GM12891 (cell line): ENCODE data around the gene KDM5B.

Source experiments
- DNase-seq: peaks from one replicate; pipeline ENCODE4 v3.0.0; 2011; ENCODE audit warnings: low spot score; ENCODE audit not compliant: insufficient read length
- FAIRE-seq: peaks from 2 replicates; lab custom pipeline; 2011; peaks lifted over from hg19 to GRCh38; lab: Jason Lieb, UNC
- PAX5 ChIP-seq: IDR thresholded peaks from 2 replicates; pipeline ENCODE4 v1.6.1; 2011; ENCODE audit warnings: low read length, moderate library complexity, mild to moderate bottlenecking; ENCODE audit not compliant: insufficient read depth, severe bottlenecking
- POLR2A ChIP-seq: IDR thresholded peaks from 2 replicates; pipeline ENCODE4 v1.6.1; 2011; ENCODE audit warnings: low read depth, low read length, control low read depth
- POLR2AphosphoS5 ChIP-seq: IDR thresholded peaks from 2 replicates; pipeline ENCODE4 v1.6.1; 2011; ENCODE audit warnings: low read depth, low read length, control low read depth
- POU2F2 ChIP-seq: IDR thresholded peaks from 2 replicates; pipeline ENCODE4 v1.6.1; 2011; ENCODE audit warnings: low read depth, mild to moderate bottlenecking, control low read depth, low read length, moderate library complexity
- SPI1 ChIP-seq: IDR thresholded peaks from 2 replicates; pipeline ENCODE4 v1.6.1; 2011; ENCODE audit warnings: low read depth, low read length, control low read depth
- TAF1 ChIP-seq: IDR thresholded peaks from 2 replicates; pipeline ENCODE4 v1.6.1; 2011; ENCODE audit warnings: low read depth, low read length, control low read depth

KDM5B gene

GRCh38 chr1:202694314-202694713, 113.9 kb downstream of the KDM5B start:
- DNase-seq: no peak
- TF ChIP-seq SPI1 (no peak), TAF1 (no peak), PAX5 (no peak), POLR2AphosphoS5 (no peak), POU2F2 (no peak), POLR2A (no peak)

DNA sequence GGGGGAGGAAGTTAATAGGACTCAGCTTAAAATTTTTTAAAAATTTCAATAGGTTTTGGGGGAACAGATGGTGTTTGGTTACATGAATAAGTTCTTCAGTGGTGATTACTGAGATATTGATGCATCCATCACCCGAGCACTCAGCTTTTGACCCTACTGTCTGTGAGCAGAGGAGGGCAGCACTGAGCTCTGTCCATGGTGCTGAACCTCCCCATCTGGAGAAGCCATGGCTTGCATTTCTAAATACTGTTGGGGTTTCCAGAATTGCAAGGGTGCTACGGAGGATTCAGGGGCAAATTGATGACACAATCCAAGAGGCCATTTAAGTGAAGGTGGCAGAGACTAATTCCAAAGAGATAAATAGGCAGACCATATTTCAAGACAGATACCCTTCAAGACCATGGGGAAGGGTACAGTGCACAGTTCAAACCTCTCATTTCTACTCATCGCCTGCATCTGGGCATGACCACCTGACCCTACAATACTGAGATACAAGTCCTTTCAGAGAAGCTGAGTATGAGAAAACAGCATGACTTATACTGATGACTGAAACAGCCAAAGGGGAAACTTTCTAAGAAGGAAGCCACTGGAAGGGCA, 115.2 kb downstream of the KDM5B start:
- FAIRE-seq (peak; percentile 84), DNase-seq (peak; percentile 54)
- TF ChIP-seq PAX5 (no peak), TAF1 (no peak), POLR2AphosphoS5 (no peak), POLR2A (no peak)

More at GRCh38 chr1:202694314-202694713, 113.9 kb downstream of the KDM5B start:
- no peak for FAIRE-seq

- no peak for FAIRE-seq
- TF ChIP-seq POLR2AphosphoS5 (no peak), SPI1 (no peak), PAX5 (no peak), TAF1 (no peak), POU2F2 (no peak), POLR2A (no peak)
- no peak for DNase-seq
Observed at GRCh38 chr1:202691816-202692215, 116.4 kb downstream of the KDM5B start.

DNA sequence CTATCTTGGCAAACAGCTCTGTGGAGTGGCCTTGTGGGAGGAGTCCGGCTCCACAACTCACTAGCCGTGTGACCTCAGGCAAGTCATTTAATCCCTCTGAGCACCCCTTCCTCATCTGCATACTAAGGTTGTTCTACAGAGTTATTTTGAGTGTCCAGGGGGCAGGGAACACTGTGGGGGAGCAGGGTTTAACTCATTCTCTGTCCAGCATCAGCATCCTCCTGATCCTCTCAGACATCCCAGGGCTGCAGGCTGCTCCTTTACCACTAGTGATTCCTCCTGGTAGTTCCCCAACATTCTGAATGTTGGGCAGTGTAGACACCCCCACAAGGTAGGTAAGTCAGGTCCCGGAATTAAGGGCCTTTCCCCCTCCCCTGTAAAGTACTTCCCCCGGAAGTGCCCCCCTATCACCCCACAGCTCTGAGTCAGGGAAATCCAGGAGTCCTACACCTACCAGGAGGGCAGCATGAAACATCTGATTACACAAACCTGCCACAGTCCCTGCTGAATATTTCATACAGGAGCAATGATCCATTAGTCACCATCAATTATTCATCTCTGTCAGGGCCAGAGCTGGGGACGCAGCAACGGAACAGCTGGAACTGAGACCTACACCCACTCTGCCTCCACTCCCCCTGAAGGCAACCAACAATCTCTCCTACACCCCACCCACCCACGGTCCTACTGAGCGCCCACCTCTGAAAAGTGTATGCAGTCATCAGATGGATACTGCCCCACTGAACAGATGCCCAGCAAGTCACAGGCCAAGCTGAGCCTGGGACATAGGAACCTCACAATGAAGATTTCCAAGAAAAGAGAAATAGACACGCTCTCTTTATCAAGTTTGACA, 118.5 kb downstream of the KDM5B start:
- TF ChIP-seq TAF1 (no peak), PAX5 (no peak), SPI1 (no peak), POLR2AphosphoS5 (no peak), POLR2A (no peak), POU2F2 (no peak)
- FAIRE-seq: no peak
- DNase-seq: no peak

DNA sequence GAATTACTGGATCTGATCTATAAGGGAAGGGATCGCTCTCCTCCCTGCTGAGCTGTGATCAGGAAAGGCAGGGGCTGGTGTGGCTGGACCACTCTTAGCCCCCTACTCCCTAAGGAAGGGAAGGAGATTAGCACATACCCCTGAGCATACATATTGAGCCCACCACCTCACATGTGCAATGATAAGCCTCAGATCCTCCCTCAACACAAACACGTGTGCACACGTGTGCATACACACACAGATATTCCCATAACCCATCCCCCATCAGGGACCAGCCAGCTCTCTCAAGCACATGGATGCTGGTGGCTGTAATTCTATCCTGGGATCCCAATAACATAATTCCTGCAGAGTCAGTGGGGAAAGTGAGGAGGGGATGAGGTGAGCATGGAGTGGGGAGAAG, 119.1 kb downstream of the KDM5B start:
- no peak for DNase-seq
- no peak for TF ChIP-seq POU2F2
- no peak for TF ChIP-seq TAF1
- no peak for TF ChIP-seq SPI1
- no peak for TF ChIP-seq POLR2AphosphoS5
- TF ChIP-seq POLR2A: no peak
- TF ChIP-seq PAX5: no peak
- FAIRE-seq: no peak

GRCh38 chr1:202688401-202688800, 119.8 kb downstream of the KDM5B start:
- TF ChIP-seq POLR2A (no peak), SPI1 (no peak), POU2F2 (no peak), POLR2AphosphoS5 (no peak), PAX5 (no peak), TAF1 (no peak)
- DNase-seq (no peak), FAIRE-seq (no peak)

GRCh38 chr1:202687798-202688197, 120.4 kb downstream of the KDM5B start:
- FAIRE-seq (no peak), DNase-seq (no peak)
- no peak for TF ChIP-seq TAF1
- no peak for TF ChIP-seq PAX5
- no peak for TF ChIP-seq SPI1
- TF ChIP-seq POU2F2: no peak
- TF ChIP-seq POLR2AphosphoS5: no peak
- no peak for TF ChIP-seq POLR2A

GRCh38 chr1:202687370-202687769, 120.9 kb downstream of the KDM5B start:
- TF ChIP-seq POLR2AphosphoS5 (no peak), POU2F2 (no peak), TAF1 (no peak), POLR2A (no peak), PAX5 (no peak), SPI1 (no peak)
- DNase-seq: no peak
- FAIRE-seq: no peak

- TF ChIP-seq POLR2A (no peak), POU2F2 (no peak), POLR2AphosphoS5 (no peak)
- DNase-seq (no peak), FAIRE-seq (no peak)
Observed at GRCh38 chr1:202685641-202686040, 122.6 kb downstream of the KDM5B start.

- DNase-seq (no peak), FAIRE-seq (no peak)
- TF ChIP-seq POLR2AphosphoS5 (no peak), TAF1 (no peak), POU2F2 (no peak), SPI1 (no peak), POLR2A (no peak), PAX5 (no peak)
Observed at GRCh38 chr1:202684716-202685115, 123.5 kb downstream of the KDM5B start.
